HFF-Myc (cell line): Measurements from ENCODE around the gene ROMO1.
"Not testable (repeated sequence)": the region's sequence is repeated elsewhere in the genome, so short reads cannot be mapped to it uniquely, and the experiment has no call there.

ENCODE experiments used
- DNase-seq: peaks from one replicate; pipeline ENCODE4 v3.0.0-alpha.2; 2011; ENCODE audit warnings: low read depth; ENCODE audit errors: extremely low read depth
- H3K4me3 ChIP-seq: replicated peaks from 2 replicates; pipeline ENCODE4 v1.5.1; 2011; ENCODE audit warnings: low read depth, mild to moderate bottlenecking, control low read depth, low read length
- TF ChIP-seq, protein P1 (sequence below): IDR thresholded peaks from 2 replicates; pipeline ENCODE4 v1.5.1; 2012; ENCODE audit warnings: mild to moderate bottlenecking, low read depth, low read length, control low read depth; ENCODE audit errors: missing control alignments

ROMO1 gene

DNA sequence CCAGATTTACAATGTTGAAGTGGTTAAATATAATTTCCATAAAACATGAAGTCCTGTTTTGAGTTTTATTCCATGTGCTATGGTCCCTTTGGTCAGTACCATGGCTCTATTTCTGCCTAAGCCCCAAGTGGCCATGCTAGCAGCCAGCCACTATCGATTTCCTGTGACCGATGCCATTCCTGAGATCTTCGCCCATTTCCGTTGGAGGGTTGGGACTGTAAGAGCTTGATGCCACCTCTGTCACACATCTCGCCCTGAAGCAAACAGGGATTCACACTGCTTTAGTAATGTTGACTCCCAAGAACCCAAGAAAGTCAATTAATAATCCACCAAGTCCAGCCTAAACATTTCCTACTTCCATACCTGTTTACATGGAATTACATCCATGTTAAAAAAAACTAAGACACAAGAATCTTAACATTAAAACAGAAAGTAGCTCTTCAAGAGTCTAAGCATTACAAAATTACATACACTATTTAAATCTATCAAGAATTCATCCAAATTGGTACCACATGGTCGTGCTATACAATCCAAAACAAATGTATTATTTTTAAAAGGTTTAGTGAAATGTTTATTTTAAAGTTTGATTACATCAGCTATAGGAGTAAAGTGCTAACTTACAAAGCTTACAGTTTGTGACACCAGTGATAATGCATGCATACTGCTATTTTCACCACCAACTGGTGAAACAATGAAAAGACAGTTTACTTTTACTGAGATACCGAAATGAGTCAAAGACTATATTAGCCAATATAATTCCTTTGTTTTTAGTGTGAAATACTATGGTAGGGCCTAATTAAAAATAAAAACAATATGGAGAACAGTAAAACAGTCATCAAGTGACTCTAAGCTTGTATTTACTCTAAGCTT, 40.3 kb downstream of the ROMO1 start:
- no peak for DNase-seq
- peak overlapping the region; percentile 92 for H3K4me3 ChIP-seq
- TF ChIP-seq, protein P1, sequence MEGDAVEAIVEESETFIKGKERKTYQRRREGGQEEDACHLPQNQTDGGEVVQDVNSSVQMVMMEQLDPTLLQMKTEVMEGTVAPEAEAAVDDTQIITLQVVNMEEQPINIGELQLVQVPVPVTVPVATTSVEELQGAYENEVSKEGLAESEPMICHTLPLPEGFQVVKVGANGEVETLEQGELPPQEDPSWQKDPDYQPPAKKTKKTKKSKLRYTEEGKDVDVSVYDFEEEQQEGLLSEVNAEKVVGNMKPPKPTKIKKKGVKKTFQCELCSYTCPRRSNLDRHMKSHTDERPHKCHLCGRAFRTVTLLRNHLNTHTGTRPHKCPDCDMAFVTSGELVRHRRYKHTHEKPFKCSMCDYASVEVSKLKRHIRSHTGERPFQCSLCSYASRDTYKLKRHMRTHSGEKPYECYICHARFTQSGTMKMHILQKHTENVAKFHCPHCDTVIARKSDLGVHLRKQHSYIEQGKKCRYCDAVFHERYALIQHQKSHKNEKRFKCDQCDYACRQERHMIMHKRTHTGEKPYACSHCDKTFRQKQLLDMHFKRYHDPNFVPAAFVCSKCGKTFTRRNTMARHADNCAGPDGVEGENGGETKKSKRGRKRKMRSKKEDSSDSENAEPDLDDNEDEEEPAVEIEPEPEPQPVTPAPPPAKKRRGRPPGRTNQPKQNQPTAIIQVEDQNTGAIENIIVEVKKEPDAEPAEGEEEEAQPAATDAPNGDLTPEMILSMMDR, result no peak

GRCh38 chr20:35741892-35742740, 42.9 kb downstream of the ROMO1 start, which contains the start of gene RBM39:
TSS of gene RBM39 (minus strand) at chr20:35742260. CDS start at chr20:35740874, 1,386 bp downstream.
- peak within 1 kb of the TSS; percentile 92 for H3K4me3 ChIP-seq
- peak; percentile 100 for DNase-seq
- TF ChIP-seq, protein P1, result peak; percentile 32

DNA sequence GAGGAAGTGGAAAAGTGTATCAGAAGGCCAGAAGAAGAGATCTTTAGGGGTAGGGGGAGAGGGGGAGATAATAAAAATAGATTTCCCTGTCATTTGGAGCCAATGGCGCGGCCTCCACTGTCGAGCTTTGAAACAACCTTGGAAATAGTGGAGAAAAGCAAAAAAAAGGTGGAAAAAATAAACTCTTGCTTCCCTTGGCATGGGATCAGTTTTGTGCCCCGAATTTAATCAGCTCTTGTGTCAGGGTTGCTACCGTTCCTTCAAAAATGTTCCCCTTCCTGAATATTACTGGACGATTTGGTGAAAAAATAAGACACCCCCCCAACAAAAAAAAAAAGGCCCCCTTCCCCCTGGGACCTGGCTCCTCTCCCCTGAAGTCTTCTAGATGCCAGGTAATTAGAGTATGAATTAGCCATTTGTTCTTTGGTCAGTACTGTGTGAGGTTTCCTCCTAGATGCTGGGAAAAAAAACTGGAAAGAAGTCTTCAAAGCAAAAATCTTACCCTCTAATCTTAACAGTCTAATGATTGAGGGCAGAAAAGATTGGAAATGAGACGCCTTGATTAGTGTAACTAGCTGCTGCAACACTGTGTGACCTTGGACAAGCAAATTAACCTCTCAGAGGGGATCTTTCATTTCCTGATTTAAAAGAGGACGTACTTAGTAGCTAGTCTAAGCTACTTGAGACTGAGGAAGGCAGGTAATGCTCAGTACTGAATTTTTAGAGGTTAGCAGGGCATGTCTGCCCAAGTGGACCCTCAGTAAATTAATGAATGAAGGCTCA, 43.7 kb downstream of the ROMO1 start:
- no peak for DNase-seq
- H3K4me3 ChIP-seq, result peak overlapping the region; percentile 92
- TF ChIP-seq, protein P1, result no peak

- DNase-seq, result no peak
- TF ChIP-seq, protein P1, result no peak
- no peak overlapping the region for H3K4me3 ChIP-seq
Observed at GRCh38 chr20:35743693-35744491, 44.7 kb downstream of the ROMO1 start.

DNA sequence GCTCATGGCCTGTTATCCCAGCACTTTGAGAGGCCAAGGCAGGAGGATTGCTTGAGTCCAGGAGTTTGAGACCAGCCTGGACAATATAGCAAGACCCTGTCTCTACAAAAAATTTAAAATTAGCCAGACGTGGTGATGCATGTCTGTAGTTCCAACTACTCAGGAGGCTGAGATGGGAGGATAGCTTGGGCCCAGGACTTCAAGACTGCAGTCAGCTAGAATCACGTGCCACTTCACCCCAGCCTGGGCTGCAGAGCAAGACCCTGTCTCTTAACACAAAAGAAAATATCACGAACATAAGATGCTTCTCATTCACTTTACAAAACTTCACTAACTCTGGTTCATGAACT, 45.3 kb downstream of the ROMO1 start:
- not testable (repeated sequence) for H3K4me3 ChIP-seq, DNase-seq
